SKM-1 treated with dmso at 0.1 percent for 144 hours (cell line): Measurements from ENCODE around the gene RSRC1.
A peak's percentile ranks its signal among the peaks of the same experiment; 100 is the strongest.
"Not testable (repeated sequence)": the region's sequence is repeated elsewhere in the genome, so short reads cannot be mapped to it uniquely, and the experiment has no call there.

Experiments used
- DNase-seq: peaks from one replicate; lab custom pipeline; 2025; ENCODE audit not compliant: unreplicated experiment; lab: John Stamatoyannopoulos, UW

RSRC1 gene

DNA sequence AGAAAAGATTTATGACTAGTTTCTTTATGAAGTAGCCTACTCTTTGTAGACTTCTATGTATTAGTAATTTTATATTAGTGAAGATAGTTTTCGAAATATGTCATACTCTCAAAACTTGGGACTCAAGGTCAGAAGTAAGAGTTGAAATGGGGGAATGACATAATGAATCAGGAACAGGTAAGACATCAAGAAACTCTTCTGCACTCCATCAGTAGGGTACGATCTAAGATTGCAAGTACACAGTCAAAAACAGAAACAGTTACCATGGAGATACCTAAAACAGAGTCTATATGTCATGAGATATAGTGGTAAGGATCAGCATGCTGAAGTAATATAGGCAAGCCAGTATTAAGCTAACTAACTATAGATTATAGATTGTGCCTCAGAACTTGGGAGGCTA is 274.1 kb downstream of the RSRC1 start:
- no peak for DNase-seq

DNA sequence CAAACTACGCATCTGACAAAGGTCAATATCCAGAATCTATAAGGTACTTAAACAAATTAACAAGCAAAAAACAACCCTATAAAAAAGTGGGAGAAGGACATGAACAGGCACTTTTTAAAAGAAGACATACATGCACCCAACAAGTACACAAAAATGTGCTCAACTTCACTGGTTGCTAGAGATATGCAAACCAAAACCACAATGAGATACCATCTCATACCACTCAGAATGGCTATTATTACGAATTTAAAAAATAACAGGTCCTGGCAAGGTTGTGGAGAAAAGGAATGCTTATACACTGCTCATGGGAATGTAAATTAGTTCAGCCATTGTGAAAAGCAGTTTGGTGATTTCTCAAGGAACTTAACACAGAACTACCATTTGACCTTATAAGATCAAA is 285.5 kb downstream of the RSRC1 start:
- no peak for DNase-seq

DNA sequence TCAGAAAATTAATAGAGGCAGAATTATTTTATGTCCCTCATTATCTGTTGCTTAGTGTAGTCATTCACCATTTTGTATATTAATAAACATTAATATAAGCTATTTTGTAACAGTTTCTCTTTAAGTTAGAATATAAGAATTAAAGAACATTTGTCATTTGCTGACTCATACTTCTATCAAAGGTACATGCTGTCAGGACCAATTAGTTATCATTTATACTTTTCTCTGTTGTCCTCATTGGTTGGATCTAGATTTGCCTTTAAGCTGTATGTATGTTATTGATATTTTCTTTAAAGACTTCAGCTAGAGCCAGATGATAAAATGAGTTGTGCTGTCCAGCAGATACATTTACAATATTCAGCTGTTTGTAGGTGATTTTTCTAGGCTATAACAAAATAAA is 292.7 kb downstream of the RSRC1 start:
- no peak for DNase-seq

DNA sequence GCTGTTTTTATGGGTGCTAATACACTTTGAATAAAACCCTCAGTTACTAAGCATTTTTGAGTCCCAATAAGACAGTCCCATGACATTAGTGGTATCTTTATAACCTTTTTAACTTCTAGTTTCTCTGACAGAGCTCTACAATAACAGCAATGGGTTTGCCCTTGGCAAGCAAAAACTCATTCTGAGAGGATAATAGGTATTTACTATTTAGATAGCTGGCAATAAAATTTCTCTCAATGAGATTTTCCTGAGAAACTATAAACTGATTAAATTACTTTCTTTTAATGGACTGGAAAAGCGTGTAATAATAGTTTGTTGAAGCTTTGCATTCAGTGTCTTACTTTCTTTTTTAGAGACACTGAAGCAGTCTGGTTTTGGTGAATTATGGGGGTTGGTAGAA is 293.1 kb downstream of the RSRC1 start:
- no peak for DNase-seq

- no peak for DNase-seq
Measured at GRCh38 chr3:158404131-158404718, 294.3 kb downstream of the RSRC1 start.

DNA sequence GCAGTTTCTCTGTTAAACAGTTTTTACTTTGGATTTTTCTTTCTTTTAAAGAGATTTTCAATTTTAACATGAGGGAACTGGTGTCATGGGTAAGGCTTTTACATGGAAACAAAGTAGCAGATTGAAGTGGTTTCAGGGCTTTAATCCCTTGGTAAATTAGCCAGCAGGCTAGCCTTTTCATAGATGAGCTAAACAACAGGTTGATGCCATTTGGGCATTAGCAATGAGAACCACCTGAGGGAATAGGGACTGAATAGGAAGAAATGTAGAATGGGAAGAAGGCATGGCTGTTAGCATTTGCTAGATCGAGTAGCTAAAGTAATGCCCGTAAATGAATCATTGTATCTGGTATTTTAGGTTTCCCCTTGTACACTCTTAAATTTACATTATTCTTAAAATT is 295.6 kb downstream of the RSRC1 start:
- no peak for DNase-seq

DNA sequence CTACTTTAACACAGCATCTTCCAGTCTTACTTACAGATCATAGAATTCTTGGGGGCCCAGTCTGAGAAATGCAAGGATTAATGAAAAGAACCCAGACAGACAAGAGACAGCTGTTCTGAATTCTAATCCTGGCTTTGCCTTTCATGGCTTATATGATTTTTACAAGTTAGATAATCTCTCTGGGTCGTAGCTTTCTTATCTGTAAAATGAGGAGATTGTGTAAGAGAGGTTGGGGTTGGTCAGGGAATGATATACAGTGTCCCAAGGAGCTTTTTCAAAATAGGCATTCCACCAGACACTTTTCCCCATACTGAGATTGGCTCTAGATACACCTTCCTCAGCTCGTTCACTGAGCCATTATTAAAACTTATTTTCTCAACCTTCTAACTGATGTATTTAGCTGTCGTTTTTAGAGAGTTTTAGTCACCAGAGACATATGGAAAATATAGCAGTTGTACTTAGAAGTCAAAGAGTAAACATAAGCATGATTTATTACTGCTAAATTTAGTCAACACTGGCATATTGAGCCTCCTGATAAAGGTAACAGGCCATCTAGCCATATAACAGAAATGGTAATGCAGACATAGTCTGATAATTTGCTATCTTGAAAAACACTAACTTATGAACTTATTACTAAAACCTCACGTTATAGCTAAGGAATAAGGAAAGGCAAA is 298.1 kb downstream of the RSRC1 start:
- DNase-seq: no peak

DNA sequence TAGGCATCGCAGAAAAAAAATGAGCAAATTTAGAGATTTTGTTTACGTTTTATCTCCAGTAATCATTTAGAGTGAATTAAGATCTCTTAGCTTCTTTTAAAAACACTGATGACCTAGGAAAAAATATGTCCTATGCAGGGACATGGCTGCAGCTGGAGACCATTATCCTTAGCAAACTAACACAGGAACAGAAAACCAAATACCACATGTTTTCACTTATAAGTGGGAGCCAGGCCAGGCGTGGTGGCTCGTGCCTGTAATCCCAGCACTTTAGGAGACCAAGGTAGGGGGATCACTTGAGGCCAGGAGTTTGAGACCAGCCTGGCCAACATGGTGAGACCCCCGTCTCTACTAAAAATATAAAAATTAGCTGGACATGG is 298.6 kb downstream of the RSRC1 start:
- DNase-seq: not testable (repeated sequence)

DNA sequence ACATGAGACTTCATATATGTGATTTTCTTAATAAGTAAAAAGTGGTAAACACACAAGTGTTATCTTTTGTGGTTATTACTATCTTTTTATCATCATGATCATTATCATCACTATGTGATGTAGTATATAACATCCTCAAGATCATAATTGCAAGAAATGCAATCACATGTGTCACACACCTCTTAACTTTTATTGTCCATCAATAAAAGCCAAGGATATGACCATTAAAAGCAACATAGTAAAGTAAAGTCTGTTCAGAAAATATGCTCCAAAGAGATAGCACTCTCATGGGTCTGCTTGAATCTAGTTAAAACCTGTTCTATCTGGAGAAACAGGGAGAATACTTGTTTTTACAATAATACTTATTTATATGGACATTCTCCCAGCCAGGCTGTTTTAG is 308.1 kb downstream of the RSRC1 start:
- no peak for DNase-seq

DNA sequence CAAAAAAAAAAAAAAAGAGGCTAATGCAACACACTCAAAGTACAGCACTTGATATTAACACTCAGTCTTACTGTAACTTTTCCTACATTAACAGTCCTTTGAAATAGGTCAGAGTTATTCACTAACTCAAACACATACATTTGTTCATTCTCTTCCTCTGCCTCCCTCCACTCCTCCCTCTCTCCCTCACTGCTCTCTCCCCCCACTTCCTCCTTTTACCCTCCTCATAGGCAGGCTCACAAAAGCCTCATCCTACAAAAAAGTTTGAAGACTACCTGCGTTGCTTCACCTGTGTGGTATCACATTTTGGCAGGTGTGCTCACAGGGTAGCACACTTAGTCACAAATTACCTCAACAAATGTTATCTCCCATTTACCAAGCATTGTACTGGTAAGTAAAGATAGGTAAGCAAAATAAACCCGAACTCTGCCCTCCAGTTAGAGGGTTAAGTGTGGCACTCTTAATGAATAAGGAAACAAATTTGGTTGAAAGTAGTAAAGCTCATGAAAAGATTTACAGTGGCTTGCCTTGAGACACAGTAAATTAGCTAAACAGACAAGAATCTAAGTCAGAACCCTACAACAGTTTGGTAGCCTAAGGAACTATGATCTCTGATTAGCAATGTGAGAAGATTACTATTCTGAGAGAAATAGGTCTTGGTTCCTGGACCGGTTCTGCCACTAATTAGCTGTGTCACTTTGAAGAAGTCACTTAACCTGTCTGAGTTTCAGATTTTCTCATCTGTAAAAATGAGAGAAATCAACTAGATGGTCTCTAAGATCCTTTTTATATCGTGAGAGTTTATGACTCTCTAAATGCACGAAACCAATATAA is 310.1 kb downstream of the RSRC1 start:
- no peak for DNase-seq

DNA sequence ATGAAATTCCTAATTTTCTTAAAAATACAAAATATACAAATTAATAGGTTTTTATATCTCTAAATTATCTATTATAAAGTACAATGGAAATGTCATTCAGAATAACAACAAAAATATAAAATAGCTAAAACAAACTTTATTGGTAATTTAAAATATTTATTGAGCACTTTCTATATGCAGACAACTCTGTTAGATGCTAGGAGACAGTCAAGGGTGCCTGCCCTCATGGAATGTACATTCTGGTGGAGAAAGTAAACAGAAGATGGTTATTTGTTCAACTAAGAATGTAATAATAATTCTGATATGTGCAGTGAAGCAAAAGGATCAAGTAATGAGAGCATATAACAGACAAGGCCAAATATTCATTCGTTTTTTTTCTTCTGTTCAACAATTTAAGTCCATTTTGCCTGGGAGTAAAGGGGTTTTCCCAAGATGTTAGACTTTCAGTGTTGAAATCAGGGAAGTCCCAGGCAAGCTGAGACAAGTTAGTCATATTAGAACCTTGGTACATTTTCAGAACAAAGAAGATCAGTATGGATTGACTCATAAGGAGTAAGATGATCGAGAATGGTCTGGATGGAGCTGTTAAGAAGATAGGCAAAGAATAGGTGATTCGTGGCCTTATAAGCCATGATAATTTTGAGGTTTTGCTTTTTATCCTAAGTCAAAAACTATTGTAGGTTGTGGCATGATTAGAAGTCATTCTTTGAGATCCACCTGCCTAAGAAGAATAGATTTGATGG is 310.9 kb downstream of the RSRC1 start:
- no peak for DNase-seq

GRCh38 chr3:158430448-158430847 is 320.6 kb downstream of the RSRC1 start:
- no peak for DNase-seq

GRCh38 chr3:158430968-158431367 is 321.1 kb downstream of the RSRC1 start:
- no peak for DNase-seq

- no peak for DNase-seq
Measured at GRCh38 chr3:158431829-158432228, 321.9 kb downstream of the RSRC1 start.

DNA sequence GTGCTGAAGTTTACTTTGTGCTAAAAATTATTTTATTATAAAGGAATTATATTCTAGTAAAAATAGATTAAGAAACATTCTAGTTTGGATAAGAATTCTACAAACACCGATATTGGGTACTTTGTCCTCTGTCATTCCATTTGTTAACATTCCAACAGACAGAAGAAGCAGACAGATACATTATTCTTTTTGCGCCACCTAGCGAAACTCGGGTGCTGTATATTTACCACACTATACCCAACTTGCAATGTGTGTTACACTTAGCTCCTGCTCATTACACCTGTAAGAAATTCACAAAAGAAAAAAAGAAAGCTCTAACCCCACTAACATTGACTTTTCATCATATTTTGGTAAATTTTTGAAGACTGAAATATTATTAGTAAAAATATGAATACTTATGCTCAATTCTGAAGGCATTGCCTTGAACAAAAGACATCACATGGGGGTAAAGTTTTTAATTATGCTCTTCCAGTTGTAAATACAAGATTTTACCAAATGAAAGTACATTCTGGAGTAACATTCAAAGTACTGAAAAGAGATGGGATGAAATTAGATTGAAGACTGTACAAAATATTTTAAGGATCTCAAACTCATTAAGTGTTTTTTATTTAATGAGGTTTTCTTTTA is 324.6 kb downstream of the RSRC1 start:
- peak; percentile 12 for DNase-seq

- DNase-seq: no peak
Measured at GRCh38 chr3:158443632-158444031, 333.7 kb downstream of the RSRC1 start.

GRCh38 chr3:158447408-158447807 is 337.5 kb downstream of the RSRC1 start:
- DNase-seq: no peak

- DNase-seq: peak; percentile 27
Measured at GRCh38 chr3:158451405-158452055, 341.6 kb downstream of the RSRC1 start.

GRCh38 chr3:158452334-158452733 is 342.4 kb downstream of the RSRC1 start:
- no peak for DNase-seq

DNA sequence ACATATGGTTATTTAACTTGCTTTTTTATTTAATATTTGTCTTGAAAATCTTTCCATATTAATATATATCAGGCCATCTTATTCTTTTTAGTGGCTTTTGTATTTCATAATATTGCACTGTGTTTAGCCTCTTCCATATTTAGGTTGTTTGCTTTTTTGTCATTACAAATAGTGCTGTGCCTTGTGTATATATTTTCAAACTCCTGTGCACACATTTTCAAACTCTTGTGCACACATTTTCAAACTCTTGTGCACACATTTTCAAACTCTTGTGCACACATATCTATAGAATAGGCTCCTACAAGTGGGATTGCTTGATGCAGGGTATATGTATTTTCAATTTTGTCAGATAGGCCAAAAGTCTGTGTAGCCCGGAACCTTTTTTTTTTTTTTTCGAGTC is 343.1 kb downstream of the RSRC1 start:
- DNase-seq: no peak

DNA sequence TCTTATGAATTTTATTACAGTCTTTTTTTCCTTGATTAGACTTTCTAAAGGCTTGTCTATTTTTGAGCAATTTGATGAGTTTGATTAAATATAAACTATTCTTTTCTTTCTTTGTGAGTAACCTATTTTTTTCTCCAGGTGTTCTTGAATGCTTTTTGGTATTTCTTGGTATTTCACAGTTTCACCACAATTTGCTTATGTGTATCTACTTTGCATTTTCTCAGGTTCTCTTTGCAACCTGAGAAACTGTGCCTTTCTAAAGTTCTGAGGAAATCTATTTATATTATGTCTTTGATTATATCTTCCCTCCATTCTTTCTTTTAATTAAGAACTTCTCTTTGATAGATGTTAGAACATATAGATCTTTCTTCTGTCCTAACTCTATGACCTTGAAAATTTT is 344.0 kb downstream of the RSRC1 start:
- no peak for DNase-seq
